Activated naive CD4-positive, alpha-beta T cell treated with Interleukin-2 at 50 U/mL for 16 hours (primary cell): ENCODE results near the gene ZC3H4.

Experiments used
- DNase-seq: peaks from one replicate; pipeline ENCODE4 v3.0.0-alpha.2; 2020

The ZC3H4 gene

DNA sequence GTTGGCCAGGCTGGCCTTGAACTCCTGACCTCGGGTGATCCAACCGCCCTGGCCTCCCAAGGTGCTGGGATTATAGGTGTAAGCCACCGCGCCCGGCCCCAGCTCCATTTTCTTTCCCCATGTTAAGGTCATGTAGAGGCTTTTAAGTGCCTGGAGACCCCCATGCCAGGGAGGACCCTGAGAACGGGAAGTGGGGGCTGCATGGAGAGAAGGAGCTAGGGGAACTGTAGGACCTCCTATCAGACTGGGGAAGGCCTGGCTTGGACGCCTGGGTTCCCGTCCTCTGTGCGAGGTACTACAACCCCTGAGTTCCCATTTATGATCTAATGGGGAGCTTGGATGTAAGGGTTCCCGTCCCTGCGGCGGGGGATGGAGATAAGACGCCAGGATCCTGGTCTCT lies 94.7 kb downstream of the ZC3H4 start:
- DNase-seq = no peak
